H1 (cell line): ENCODE results near the gene TSHZ2. TPM values are rescaled to one million over a fixed set of nuclear protein-coding genes. Genes with fewer than 3 reads are reported as not detected.

ENCODE experiments used
- CTCF ChIA-PET: fragments of 300-600 bp; sonication (Branson Sonifier 250); formaldehyde crosslinking; loops from one replicate; lab custom pipeline; 2021; ENCODE audit not compliant: partially characterized antibody; lab: Charles Lee
- POLR2A ChIA-PET: fragments of 300-600 bp; sonication (Branson Sonifier 250); formaldehyde crosslinking; loops from one replicate; lab custom pipeline; 2021; ENCODE audit warnings: inconsistent platforms; ENCODE audit not compliant: partially characterized antibody; lab: Charles Lee
- DNase-seq, 2 experiments: peaks; one replicate each; pipeline versions ENCODE4 v3.0.0 to v3.0.0-alpha.2; 2010 to 2022; ENCODE audit warnings: low spot score in 2 of 2, low read depth in 1 of 2, mixed read lengths in 1 of 2
- FAIRE-seq: peaks from 2 replicates; lab custom pipeline; 2011; peaks lifted over from hg19 to GRCh38; lab: Jason Lieb, UNC
- H2AFZ ChIP-seq: 2 replicates; pipeline ENCODE4 v1.8.1; 2012; ENCODE audit warnings: low read length, inconsistent platforms
- H2AK5ac ChIP-seq: 2 replicates; pipeline ENCODE4 v1.6.1; 2013; ENCODE audit warnings: low read depth, low read length
- H2BK120ac ChIP-seq: replicated peaks from 2 replicates; pipeline ENCODE3; 2013; ENCODE audit warnings: low read depth, low read length, inconsistent platforms
- H2BK12ac ChIP-seq: 2 replicates; pipeline ENCODE4 v1.6.1; 2013; ENCODE audit warnings: low read depth, low read length
- H2BK15ac ChIP-seq: 2 replicates; pipeline ENCODE4 v1.6.1; 2013; ENCODE audit warnings: low read length
- H2BK20ac ChIP-seq: 2 replicates; pipeline ENCODE4 v1.6.1; 2013; ENCODE audit warnings: low read length
- H2BK5ac ChIP-seq: 2 replicates; pipeline ENCODE4 v1.6.1; 2013; ENCODE audit warnings: low read depth, low read length
- H3K14ac ChIP-seq: 2 replicates; pipeline ENCODE4 v1.6.1; 2013; ENCODE audit warnings: inconsistent platforms; ENCODE audit not compliant: insufficient read length
- H3K18ac ChIP-seq: 2 replicates; pipeline ENCODE4 v1.6.1; 2013; ENCODE audit warnings: low read length; ENCODE audit errors: extremely low read depth
- H3K23ac ChIP-seq: 2 replicates; pipeline ENCODE4 v1.6.1; 2013; ENCODE audit warnings: inconsistent platforms; ENCODE audit not compliant: insufficient read length
- H3K23me2 ChIP-seq: 2 replicates; pipeline ENCODE4 v1.6.1; 2013; ENCODE audit warnings: low read depth, low read length
- H3K27ac ChIP-seq: 2 replicates; pipeline ENCODE4 v1.6.1; 2011; ENCODE audit warnings: low read depth, low read length, inconsistent platforms
- H3K27me3 ChIP-seq, 4 experiments: replicated peaks in 1 of 4; 1 replicate in 1 of 4; 2 replicates in 3 of 4; pipeline versions ENCODE4 v1.6.1 to v1.8.1; 2011 to 2013; ENCODE audit warnings: low read length in 3 of 4, mild to moderate bottlenecking in 3 of 4, inconsistent platforms in 2 of 4, mixed read lengths in 2 of 4, moderate library complexity in 1 of 4; ENCODE audit not compliant: control insufficient read depth in 3 of 4, insufficient read depth in 3 of 4; ENCODE audit errors: extremely low read depth in 1 of 4
- H3K36me3 ChIP-seq, 4 experiments: 2 replicates each; pipeline versions ENCODE4 v1.6.1 to v1.8.1; 2011 to 2013; ENCODE audit warnings: mild to moderate bottlenecking in 4 of 4, low read length in 3 of 4, moderate library complexity in 2 of 4, control low read depth in 1 of 4, inconsistent platforms in 1 of 4; ENCODE audit not compliant: insufficient read depth in 4 of 4, control insufficient read depth in 2 of 4
- H3K4ac ChIP-seq: replicated peaks from 2 replicates; pipeline ENCODE3; 2013; ENCODE audit warnings: low read length, low read depth, mixed read lengths, inconsistent platforms; ENCODE audit not compliant: insufficient read length
- H3K4me1 ChIP-seq, 4 experiments: replicated peaks in 1 of 4; 1 replicate in 1 of 4; 2 replicates in 3 of 4; pipeline versions ENCODE4 v1.6.1 to v1.8.1; 2011 to 2013; ENCODE audit warnings: low read length in 3 of 4, inconsistent platforms in 2 of 4, mixed read lengths in 1 of 4; ENCODE audit not compliant: insufficient read depth in 4 of 4, control insufficient read depth in 3 of 4
- H3K4me2 ChIP-seq, 2 experiments: 2 replicates each; pipeline versions ENCODE4 v1.6.1 to v1.8.1; 2011 to 2013; ENCODE audit warnings: low read depth in 2 of 2, low read length in 2 of 2, control low read depth in 1 of 2, inconsistent platforms in 1 of 2, mild to moderate bottlenecking in 1 of 2; ENCODE audit not compliant: insufficient read depth in 1 of 2
- H3K4me3 ChIP-seq, 4 experiments: fragments of 200-600, 300-600 bp in 1 of 4; sonication (generic), shearing (Covaris generic), sonication (Bioruptor Twin) in 1 of 4; 2 replicates each; pipeline versions ENCODE4 v1.5.1 to v1.8.1; 2011 to 2016; ENCODE audit warnings: low read length in 4 of 4, low read depth in 3 of 4, control low read depth in 2 of 4, inconsistent platforms in 2 of 4, mild to moderate bottlenecking in 2 of 4, mixed read lengths in 1 of 4, moderate library complexity in 1 of 4; ENCODE audit not compliant: insufficient read depth in 2 of 4; ENCODE audit errors: extremely low read depth in 1 of 4
- H3K56ac ChIP-seq: replicated peaks from 2 replicates; pipeline ENCODE3; 2013; ENCODE audit warnings: low read depth, mild to moderate bottlenecking, mixed read lengths, low read length, inconsistent platforms; ENCODE audit not compliant: insufficient read length
- H3K79me1 ChIP-seq: 2 replicates; pipeline ENCODE4 v1.6.1; 2013; ENCODE audit warnings: low read depth, low read length, control low read depth
- H3K79me2 ChIP-seq, 2 experiments: 2 replicates each; pipeline versions ENCODE4 v1.6.1 to v1.8.1; 2012 to 2013; ENCODE audit warnings: low read length in 2 of 2, mild to moderate bottlenecking in 2 of 2, inconsistent platforms in 1 of 2; ENCODE audit not compliant: insufficient read depth in 2 of 2, control insufficient read depth in 1 of 2
- H3K9ac ChIP-seq, 4 experiments: replicated peaks in 1 of 4; 1 replicate in 1 of 4; 2 replicates in 3 of 4; pipeline versions ENCODE4 v1.6.1 to v1.8.1; 2011 to 2013; ENCODE audit warnings: low read depth in 3 of 4, low read length in 3 of 4, control low read depth in 2 of 4, mild to moderate bottlenecking in 2 of 4, moderate library complexity in 2 of 4, inconsistent platforms in 1 of 4; ENCODE audit errors: extremely low read depth in 1 of 4
- H3K9me3 ChIP-seq, 2 experiments: 2 replicates each; pipeline versions ENCODE4 v1.6.1 to v1.8.1; 2012 to 2013; ENCODE audit warnings: mild to moderate bottlenecking in 2 of 2, moderate library complexity in 2 of 2, control low read depth in 1 of 2, inconsistent platforms in 1 of 2, low read depth in 1 of 2, low read length in 1 of 2, mixed read lengths in 1 of 2; ENCODE audit not compliant: insufficient read depth in 2 of 2
- H4K20me1 ChIP-seq, 2 experiments: replicated peaks in 1 of 2; 2 replicates each; pipeline versions ENCODE3 to v1.8.1; 2011 to 2013; ENCODE audit warnings: inconsistent platforms in 2 of 2, low read length in 2 of 2, mild to moderate bottlenecking in 1 of 2; ENCODE audit not compliant: insufficient read depth in 2 of 2, control insufficient read depth in 1 of 2
- H4K5ac ChIP-seq: 2 replicates; pipeline ENCODE4 v1.6.1; 2013; ENCODE audit warnings: low read length, low read depth, mixed read lengths, inconsistent platforms; ENCODE audit not compliant: insufficient read length
- H4K8ac ChIP-seq: 2 replicates; pipeline ENCODE4 v1.8.0; 2013; ENCODE audit warnings: mild to moderate bottlenecking, moderate library complexity, low read length, inconsistent platforms; ENCODE audit not compliant: insufficient read depth; ENCODE audit errors: extremely low read depth
- H4K91ac ChIP-seq: replicated peaks from 2 replicates; pipeline ENCODE3; 2013; ENCODE audit warnings: low read length, mixed read lengths, inconsistent platforms; ENCODE audit not compliant: insufficient read length
- GTF2F1 ChIP-seq: IDR thresholded peaks from 2 replicates; pipeline ENCODE4 v1.6.1; 2012; ENCODE audit warnings: low read depth, low read length, improper control_type of control experiment, borderline replicate concordance
- HDAC6 ChIP-seq: IDR thresholded peaks from one replicate; pipeline ENCODE4 v1.7.1; 2012; ENCODE audit warnings: low read depth, mild to moderate bottlenecking, inconsistent platforms, low read length, moderate library complexity
- WGBS, 2 experiments: shearing (Covaris generic) in 1 of 2; methylation state at CpG; one replicate each; pipeline versions ENCODE4 v1.1.6 to v1.1.7; 2013 to 2015; ENCODE audit warnings: low lambda C conversion rate in 2 of 2, mixed read lengths in 2 of 2, inconsistent platforms in 1 of 2, low coverage in 1 of 2, missing lambda C conversion rate in 1 of 2; ENCODE audit not compliant: insufficient replicate concordance in 2 of 2, insufficient coverage in 1 of 2, insufficient read length in 1 of 2; ENCODE audit errors: extremely low coverage in 1 of 2, missing lambda C conversion rate in 1 of 2; 5-methylcytosine and 5-hydroxymethylcytosine counted together
- polyA plus RNA-seq, 7 experiments: library from polyadenylated mRNA; depleted of rRNA in 3 of 7; stranded (reverse) in 5 of 7; unstranded in 2 of 7; fragments of >200 nt in 5 of 7; fragments of 200-250 nt in 2 of 7; gene quantifications; 1 replicate in 5 of 7; 2 replicates in 1 of 7; 4 replicates in 1 of 7; pipeline versions ENCODE4 v1.2.1 to v1.2.3, GENCODE V29; 2011 to 2013; ENCODE audit warnings: missing spikeins in 2 of 7, mixed read lengths in 2 of 7
- total RNA-seq: library from RNA; stranded (reverse); fragmentation: NEBNext Ultra II Directional; extraction: Animal tissue kit (Norgen Biotek cat#: 25700); gene quantifications from 2 replicates; pipeline ENCODE4 v1.2.1, GENCODE V29; 2021

The TSHZ2 gene
- total and polyA plus RNA-seq, 2 of the 8 experiments (the other 6 are each of a cell fraction or from before 2014, with no cell fraction given): 0.14 to 0.30 TPM

- no peak overlapping the region for H3K18ac ChIP-seq
- no peak for DNase-seq
- H2BK12ac ChIP-seq: no peak overlapping the region
- H3K79me2 ChIP-seq: no peaks in the 10 kb centered on the region
- H3K36me3 ChIP-seq: no peaks in the 10 kb centered on the region
- H3K56ac ChIP-seq: no peak overlapping the region
- no peaks in the 10 kb centered on the region for H3K4me1 ChIP-seq
- ChIA-PET POLR2A (no interaction called here), CTCF (no interaction called here)
- peaks cover 0 to 7% of the 10 kb centered on the region in 2 experiments; a peak in 2 of 4 replicates for H3K9me3 ChIP-seq
- H3K9ac ChIP-seq: no peak overlapping the region
- H3K4ac ChIP-seq: no peak overlapping the region
- H4K8ac ChIP-seq: no peak overlapping the region
- no peak for FAIRE-seq
- no peak overlapping the region for H2BK20ac ChIP-seq
- no peak overlapping the region for H4K91ac ChIP-seq
- H3K79me1 ChIP-seq: no peaks in the 10 kb centered on the region
- no peak overlapping the region for H2AFZ ChIP-seq
- no peak overlapping the region for H2BK120ac ChIP-seq
- H3K14ac ChIP-seq: no peak overlapping the region
- H2AK5ac ChIP-seq: no peak overlapping the region
- no peaks in the 10 kb centered on the region for H3K23me2 ChIP-seq
- no peak overlapping the region for H3K4me2 ChIP-seq
- H2BK15ac ChIP-seq: no peak overlapping the region
- H3K23ac ChIP-seq: no peak overlapping the region
- H3K4me3 ChIP-seq: no peak overlapping the region
- H3K27ac ChIP-seq: no peak overlapping the region
- H3K27me3 ChIP-seq: peaks cover 0 to 1% (median 0%) of the 10 kb centered on the region in 4 experiments; a peak in 1 of 7 replicates
- 90% methylated on average over 6 of the region's 6 CpGs; no CpG with 5 or more reads in 1 of the 2 experiments for WGBS, 2 experiments
- H4K20me1 ChIP-seq: no peaks in the 10 kb centered on the region
- H4K5ac ChIP-seq: no peak overlapping the region
- no peak overlapping the region for H2BK5ac ChIP-seq
- no peak for TF ChIP-seq GTF2F1
- TF ChIP-seq HDAC6: no peak
Measured at GRCh38 chr20:53454675-53455276, 482.6 kb downstream of the TSHZ2 start.
